Mucosa of gallbladder (tissue), 1 donor: ENCODE data around the gene IL1R2. TPM values are rescaled to one million over a fixed set of nuclear protein-coding genes. Genes with fewer than 3 reads are reported as not detected.
"Not testable (repeated sequence)": the region's sequence is repeated elsewhere in the genome, so short reads cannot be mapped to it uniquely, and the experiment has no call there.

Source experiments
- DNase-seq: peaks from one replicate; pipeline ENCODE4 v3.0.0-alpha.2; 2020; ENCODE audit warnings: low spot score
- total RNA-seq: library from RNA; stranded (reverse); gene quantifications from one replicate; pipeline ENCODE4 v1.2.1, GENCODE V29; 2021
- donor health status: DM: no; HTN: no; CAD: no.

IL1R2 gene
- total RNA-seq, 1 donor from 2014 or later, result 2.3 TPM

DNA sequence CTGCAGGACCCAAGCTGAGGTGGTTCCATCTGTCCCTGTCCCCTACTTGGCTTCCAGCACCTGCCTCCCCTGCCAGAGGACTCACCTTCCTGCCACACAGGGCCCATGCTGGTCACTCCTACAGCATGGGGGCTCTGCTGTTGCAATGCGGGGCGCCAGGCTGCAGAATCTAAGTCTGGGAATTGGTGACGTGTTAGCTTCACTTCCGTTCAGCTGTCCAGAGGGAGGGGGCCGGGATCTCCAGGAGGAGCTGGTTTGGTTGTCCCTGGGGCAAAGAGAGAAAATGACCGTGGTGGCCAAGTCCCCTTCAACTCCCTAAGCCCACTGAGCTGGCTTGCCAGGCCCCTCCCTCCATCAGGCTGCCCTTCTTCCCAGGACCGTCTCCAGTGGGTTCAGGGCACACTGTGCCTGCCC, 69.5 kb downstream of the IL1R2 start:
- DNase-seq, result no peak

GRCh38 chr2:102061962-102062795, 70.4 kb downstream of the IL1R2 start:
- DNase-seq, result no peak

- DNase-seq, result no peak
These were observed 71.0 kb downstream of the IL1R2 start for GRCh38 chr2:102062802-102063201.

- peak; percentile 67 for DNase-seq
These were observed 71.7 kb downstream of the IL1R2 start for GRCh38 chr2:102063487-102063911.

- peak; percentile 91 for DNase-seq
These were observed 72.3 kb downstream of the IL1R2 start for GRCh38 chr2:102063941-102064678.

GRCh38 chr2:102064679-102065674, 73.2 kb downstream of the IL1R2 start:
- peak; percentile 51 for DNase-seq

DNA sequence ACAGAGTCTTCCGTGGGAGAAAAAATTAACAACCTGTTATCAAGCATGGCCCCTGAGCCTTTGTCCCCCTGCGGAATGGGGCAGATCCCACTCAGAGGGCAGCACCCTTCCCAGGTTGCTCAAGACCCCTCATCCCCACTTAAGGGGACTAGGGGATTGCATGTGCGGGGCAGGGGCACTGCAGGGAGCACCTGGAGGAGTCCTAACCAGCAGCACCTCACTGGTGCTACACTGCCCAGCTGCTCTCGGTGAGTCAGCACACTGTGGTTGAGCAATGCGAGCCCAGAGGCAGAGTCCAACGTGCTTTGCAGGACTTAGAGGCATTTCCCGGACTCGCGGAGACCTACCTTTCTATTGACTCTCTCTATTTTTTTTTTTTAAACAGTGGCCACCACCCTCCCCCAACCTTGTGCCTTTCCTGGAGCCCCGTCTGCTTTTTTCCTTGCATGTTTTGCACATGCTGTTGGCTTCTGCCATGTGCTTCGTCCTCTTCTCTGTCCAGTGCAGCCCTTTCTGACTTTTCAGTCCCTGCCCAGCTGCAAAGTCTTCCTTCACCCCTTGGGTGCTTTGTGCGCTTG, 74.0 kb downstream of the IL1R2 start:
- DNase-seq, result peak; percentile 63

GRCh38 chr2:102066554-102066953, 74.8 kb downstream of the IL1R2 start:
- no peak for DNase-seq

- DNase-seq, result not testable (repeated sequence)
These were observed 76.4 kb downstream of the IL1R2 start for GRCh38 chr2:102068126-102068525.

GRCh38 chr2:102069311-102069974, 77.7 kb downstream of the IL1R2 start:
- DNase-seq, result no peak

DNA sequence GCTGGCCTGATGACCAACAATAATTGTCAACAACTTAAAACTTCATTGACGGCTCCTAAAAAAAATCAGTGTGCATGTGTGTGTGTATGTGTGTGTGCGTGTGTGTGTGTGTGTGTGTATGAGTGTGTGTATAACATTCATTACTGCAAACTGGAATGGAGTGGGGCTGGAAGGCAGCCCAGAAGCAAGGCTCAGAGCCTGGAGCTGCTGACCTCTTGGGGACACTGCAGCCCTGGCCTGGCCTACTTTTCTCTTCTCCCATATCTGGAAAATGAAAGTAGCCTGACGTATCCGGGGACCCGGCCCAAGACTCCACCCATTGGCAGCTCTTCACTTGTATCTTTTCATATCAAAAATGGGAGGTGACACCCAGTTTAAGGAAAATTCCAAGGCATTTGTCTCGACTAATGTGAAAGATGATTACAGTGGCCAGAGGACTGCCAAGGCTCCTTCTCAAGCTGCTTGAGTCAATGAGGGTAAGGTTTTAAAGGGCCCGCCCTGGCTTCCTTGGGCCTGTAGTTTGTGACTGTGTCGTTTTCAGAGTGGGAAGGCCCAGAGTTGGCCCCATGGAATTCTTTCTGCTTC, 78.4 kb downstream of the IL1R2 start:
- peak; percentile 88 for DNase-seq

- DNase-seq, result no peak
These were observed 81.0 kb downstream of the IL1R2 start for GRCh38 chr2:102072741-102073140.

- no peak for DNase-seq
These were observed 81.5 kb downstream of the IL1R2 start for GRCh38 chr2:102073168-102073724.

GRCh38 chr2:102074152-102074783, 82.5 kb downstream of the IL1R2 start:
- no peak for DNase-seq

GRCh38 chr2:102075479-102075878, 83.7 kb downstream of the IL1R2 start:
- DNase-seq, result no peak

DNA sequence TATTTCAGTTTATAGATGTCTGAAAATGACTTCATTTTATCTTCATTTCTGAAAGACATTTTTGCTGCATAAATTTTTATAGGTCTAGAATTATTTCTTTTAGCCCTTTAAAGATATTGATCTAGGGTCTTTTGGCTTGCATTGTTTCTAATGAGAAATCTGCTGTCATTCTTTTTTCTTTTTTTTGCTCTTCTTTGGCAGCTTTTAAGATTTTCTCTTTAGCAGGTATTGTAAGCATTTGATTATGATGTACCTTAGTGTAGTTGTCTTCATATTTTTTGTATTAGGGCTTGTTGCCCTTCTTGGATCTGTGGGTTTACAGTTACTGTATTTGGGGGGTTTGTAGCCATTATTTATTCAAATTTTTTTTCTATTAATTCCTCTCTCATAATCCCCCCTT, 84.8 kb downstream of the IL1R2 start:
- no peak for DNase-seq
